ENCODE measurements around the gene NAT10.
"Not testable (repeated sequence)": the region's sequence is repeated elsewhere in the genome, so short reads cannot be mapped to it uniquely, and the experiment has no call there.

DNA sequence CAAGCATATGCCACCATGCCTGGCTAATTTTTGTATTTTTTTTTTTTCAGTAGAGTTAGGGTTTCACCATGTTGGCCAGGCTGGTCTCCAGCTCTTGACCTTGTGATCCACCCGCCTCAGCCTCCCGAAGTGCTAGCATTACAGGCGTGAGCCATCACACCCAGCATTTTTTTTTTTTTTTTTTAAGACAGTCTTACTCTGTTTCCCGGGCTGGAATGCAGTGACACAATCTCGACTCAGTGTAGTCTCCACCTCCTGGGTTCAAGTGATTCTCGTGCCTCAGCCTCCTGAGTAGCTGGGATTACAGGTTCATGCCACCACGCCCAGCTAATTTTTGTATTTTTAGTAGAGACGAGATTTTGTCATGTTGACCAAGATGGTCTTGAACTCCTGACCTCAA lies 38.7 kb upstream of the NAT10 start:
- TF ChIP-seq, protein P1, sequence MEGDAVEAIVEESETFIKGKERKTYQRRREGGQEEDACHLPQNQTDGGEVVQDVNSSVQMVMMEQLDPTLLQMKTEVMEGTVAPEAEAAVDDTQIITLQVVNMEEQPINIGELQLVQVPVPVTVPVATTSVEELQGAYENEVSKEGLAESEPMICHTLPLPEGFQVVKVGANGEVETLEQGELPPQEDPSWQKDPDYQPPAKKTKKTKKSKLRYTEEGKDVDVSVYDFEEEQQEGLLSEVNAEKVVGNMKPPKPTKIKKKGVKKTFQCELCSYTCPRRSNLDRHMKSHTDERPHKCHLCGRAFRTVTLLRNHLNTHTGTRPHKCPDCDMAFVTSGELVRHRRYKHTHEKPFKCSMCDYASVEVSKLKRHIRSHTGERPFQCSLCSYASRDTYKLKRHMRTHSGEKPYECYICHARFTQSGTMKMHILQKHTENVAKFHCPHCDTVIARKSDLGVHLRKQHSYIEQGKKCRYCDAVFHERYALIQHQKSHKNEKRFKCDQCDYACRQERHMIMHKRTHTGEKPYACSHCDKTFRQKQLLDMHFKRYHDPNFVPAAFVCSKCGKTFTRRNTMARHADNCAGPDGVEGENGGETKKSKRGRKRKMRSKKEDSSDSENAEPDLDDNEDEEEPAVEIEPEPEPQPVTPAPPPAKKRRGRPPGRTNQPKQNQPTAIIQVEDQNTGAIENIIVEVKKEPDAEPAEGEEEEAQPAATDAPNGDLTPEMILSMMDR (IDR thresholded peaks at IDR 0.05 in 4 of 5, conservative IDR thresholded peaks at IDR 0.05 in 1 of 5): not testable (repeated sequence)
- TF ChIP-seq POLR2A (IDR thresholded peaks at IDR 0.05): not testable (repeated sequence)

All from gastrocnemius medialis (tissue), 4 donors.